22Rv1 (cell line): ENCODE measurements around the gene AAK1.

Source experiments
- CTCF ChIP-seq: fragments of 450-650 bp; IDR thresholded peaks from 2 replicates; pipeline ENCODE4 v1.5.1; 2017; ENCODE audit warnings: mild to moderate bottlenecking
- ZFX ChIP-seq: fragments of 450-650 bp; IDR thresholded peaks from 2 replicates; pipeline ENCODE4 v1.6.1; 2017; ENCODE audit warnings: antibody characterized with exemption, borderline replicate concordance

- no peak for TF ChIP-seq CTCF
- no peak for TF ChIP-seq ZFX
These were observed 19.4 kb downstream of the AAK1 start for GRCh38 chr2:69624131-69624530.
